ENCODE measurements around the gene CYSRT1. TPM values are rescaled to one million over a fixed set of nuclear protein-coding genes. Genes with fewer than 3 reads are reported as not detected.

CYSRT1 gene
- total RNA-seq, 1 donor = 0.36 TPM

- DNase-seq (ENCODE audit: low read depth) = no peak
- no peak for TF ChIP-seq CTCF (IDR thresholded peaks at IDR 0.05; ENCODE audit: insufficient read depth, low read length)
- H3K4me3 ChIP-seq (ENCODE audit: low read depth, low read length) = no peak overlapping the region
These were observed 39.1 kb upstream of the CYSRT1 start for GRCh38 chr9:137185921-137186320.

DNA sequence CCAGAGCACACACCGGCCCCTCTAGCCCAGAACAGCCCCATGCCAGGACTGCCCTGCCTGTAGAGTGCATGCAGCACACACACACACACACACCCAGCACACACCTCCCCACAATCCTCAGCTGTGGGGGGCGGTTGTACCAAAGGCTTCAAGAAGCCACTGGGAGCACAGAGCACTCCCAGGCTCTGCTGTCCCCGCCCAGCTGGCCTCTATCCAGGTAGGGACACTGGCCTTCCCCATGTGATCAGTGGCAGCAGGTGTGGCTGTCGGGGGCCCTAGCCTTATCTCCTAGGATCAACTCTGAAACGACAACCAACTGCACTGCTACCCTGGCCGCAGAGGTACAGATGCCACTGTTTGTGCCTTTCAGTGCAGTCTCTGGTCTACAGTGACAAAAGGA is 38.6 kb upstream of the CYSRT1 start:
- no peak for DNase-seq (ENCODE audit: low read depth)
- no peak for TF ChIP-seq CTCF (IDR thresholded peaks at IDR 0.05; ENCODE audit: insufficient read depth, low read length)
- H3K4me3 ChIP-seq (ENCODE audit: low read depth, low read length) = peak overlapping the region; percentile 6

DNA sequence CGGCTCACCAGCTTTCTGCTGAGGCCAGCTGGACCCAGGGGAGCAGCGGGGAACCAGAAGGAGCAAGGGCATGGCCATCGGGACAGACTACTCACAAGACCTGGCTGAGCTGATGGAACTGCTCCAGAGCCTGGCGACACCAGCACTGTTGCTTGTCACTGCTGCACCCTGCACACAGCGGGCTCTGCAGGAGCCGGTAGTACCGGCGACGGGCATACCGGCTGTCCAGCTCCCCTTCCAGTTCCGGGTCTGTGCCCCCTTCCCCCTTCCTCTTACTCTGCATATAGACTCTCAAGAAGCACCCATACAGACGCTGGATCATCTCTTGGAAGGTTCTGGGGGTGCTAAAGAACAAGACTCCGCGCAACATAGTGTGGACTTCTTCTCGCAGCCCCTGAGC is 37.6 kb upstream of the CYSRT1 start:
- TF ChIP-seq CTCF (IDR thresholded peaks at IDR 0.05; ENCODE audit: insufficient read depth, low read length) = no peak
- no peak for DNase-seq (ENCODE audit: low read depth)
- H3K4me3 ChIP-seq (ENCODE audit: low read depth, low read length) = peak overlapping the region; percentile 96

GRCh38 chr9:137188086-137188489 is 36.9 kb upstream of the CYSRT1 start:
- TF ChIP-seq CTCF (IDR thresholded peaks at IDR 0.05; ENCODE audit: insufficient read depth, low read length) = no peak
- DNase-seq (ENCODE audit: low read depth) = no peak
- peak overlapping the region; percentile 96 for H3K4me3 ChIP-seq (ENCODE audit: low read depth, low read length)

- peak; percentile 93 for DNase-seq (ENCODE audit: low read depth)
- peak; percentile 56 for TF ChIP-seq CTCF (IDR thresholded peaks at IDR 0.05; ENCODE audit: insufficient read depth, low read length)
- peak within 1 kb of the TSS; percentile 96 for H3K4me3 ChIP-seq (ENCODE audit: low read depth, low read length)
These were observed 36.3 kb upstream of the CYSRT1 start, which contains the start of the genes ANAPC2 and SSNA1 for GRCh38 chr9:137188490-137189296. TSS of gene ANAPC2 (minus strand) at chr9:137188560. CDS start at chr9:137188532, 28 bp downstream. TSS of gene SSNA1 (plus strand) at chr9:137188676. CDS start at chr9:137188727, 51 bp downstream.

GRCh38 chr9:137189297-137190295 is 35.4 kb upstream of the CYSRT1 start:
- no peak for DNase-seq (ENCODE audit: low read depth)
- TF ChIP-seq CTCF (IDR thresholded peaks at IDR 0.05; ENCODE audit: insufficient read depth, low read length) = no peak
- H3K4me3 ChIP-seq (ENCODE audit: low read depth, low read length) = peak overlapping the region; percentile 96
